WTC11 (cell line): Measurements from ENCODE around the gene DNAJB8. TPM values are rescaled to one million over a fixed set of nuclear protein-coding genes. Genes with fewer than 3 reads are reported as not detected.

Source experiments
- ATAC-seq: fragments of 200-7000 bp; cut with Tn5 transposase; 2 replicates; pipeline ENCODE4 v1.10.0; 2021; ENCODE audit warnings: mild to moderate bottlenecking, moderate library complexity
- CTCF ChIA-PET: fragments of 300-600 bp; sonication (Branson Sonifier 250); formaldehyde crosslinking; loops from one replicate; lab custom pipeline; 2021; ENCODE audit warnings: antibody characterized with exemption; lab: Charles Lee
- POLR2A ChIA-PET: fragments of 350-600 bp; sonication (Branson Sonifier 250); formaldehyde crosslinking; loops from one replicate; lab custom pipeline; 2021; ENCODE audit warnings: antibody characterized with exemption; lab: Charles Lee
- DNase-seq: peaks from one replicate; pipeline ENCODE4 v3.0.0; 2021; ENCODE audit warnings: low spot score
- H3K27ac Mint-ChIP-seq: 2 replicates; pipeline ENCODE4 v1.8.0; 2021; ENCODE audit warnings: mixed read lengths
- H3K27me3 Mint-ChIP-seq: 2 replicates; pipeline ENCODE4 v1.8.0; 2021; ENCODE audit warnings: low read depth, mild to moderate bottlenecking, moderate library complexity, mixed read lengths
- H3K36me3 Mint-ChIP-seq: 2 replicates; pipeline ENCODE4 v1.8.0; 2021; ENCODE audit warnings: mixed read lengths
- H3K4me1 Mint-ChIP-seq: 2 replicates; pipeline ENCODE4 v1.8.0; 2022; ENCODE audit warnings: mixed read lengths
- H3K4me3 Mint-ChIP-seq: 2 replicates; pipeline ENCODE4 v1.8.0; 2021; ENCODE audit warnings: mild to moderate bottlenecking, moderate library complexity, mixed read lengths
- H3K9me3 Mint-ChIP-seq: 2 replicates; pipeline ENCODE4 v1.8.0; 2021; ENCODE audit warnings: mixed read lengths
- ERG ChIP-seq: fragments of 250-450 bp; sonication (Bioruptor Pico); IDR thresholded peaks from 2 replicates; pipeline ENCODE4 v1.8.0; 2021; ENCODE audit warnings: mild to moderate bottlenecking
- ETV6 ChIP-seq: sonication (generic); formaldehyde crosslinking; IDR thresholded peaks from 2 replicates; pipeline ENCODE4 v1.8.1; 2022; ENCODE audit warnings: mild to moderate bottlenecking, missing genetic modification reagents
- HMGXB4 ChIP-seq: sonication (generic); formaldehyde crosslinking; IDR thresholded peaks from 2 replicates; pipeline ENCODE4 v1.8.1; 2023; ENCODE audit warnings: mild to moderate bottlenecking, moderate library complexity, missing genetic modification reagents
- MXD4 ChIP-seq: fragments of 250-450 bp; sonication (Bioruptor Pico); IDR thresholded peaks from 2 replicates; pipeline ENCODE4 v1.8.0; 2021; ENCODE audit warnings: mild to moderate bottlenecking, moderate library complexity, borderline replicate concordance
- NFE2L1 ChIP-seq: sonication (generic); formaldehyde crosslinking; IDR thresholded peaks from 2 replicates; pipeline ENCODE4 v1.8.1; 2023; ENCODE audit warnings: missing genetic modification reagents
- PRRX2 ChIP-seq: fragments of 250-450 bp; sonication (Bioruptor Pico); IDR thresholded peaks from 2 replicates; pipeline ENCODE4 v1.8.0; 2021; ENCODE audit warnings: mild to moderate bottlenecking
- ZNF416 ChIP-seq: fragments of 250-450 bp; sonication (Bioruptor Pico); IDR thresholded peaks from 2 replicates; pipeline ENCODE4 v1.9.0; 2021; ENCODE audit warnings: mild to moderate bottlenecking, inconsistent platforms
- ZNF512 ChIP-seq: sonication (generic); formaldehyde crosslinking; IDR thresholded peaks from 2 replicates; pipeline ENCODE4 v1.8.1; 2022; ENCODE audit warnings: missing genetic modification reagents, borderline replicate concordance
- total RNA-seq: library from RNA; stranded (reverse); gene quantifications from 3 replicates; pipeline ENCODE4 v1.2.3, GENCODE V29; 2021
- TF ChIP-seq, protein P1 (sequence below): fragments of 250-450 bp; sonication (Bioruptor Pico); IDR thresholded peaks from 2 replicates; pipeline ENCODE4 v1.9.0; 2021; ENCODE audit warnings: mild to moderate bottlenecking
- TF ChIP-seq, protein P2 (sequence below): sonication (generic); formaldehyde crosslinking; IDR thresholded peaks from 2 replicates; pipeline ENCODE4 v1.8.0; 2022; ENCODE audit warnings: missing genetic modification reagents

Gene DNAJB8
- total RNA-seq, 1 experiment from 2014 or later, result not detected

GRCh38 chr3:128471110-128471509, 4.4 kb upstream of the DNAJB8 start:
- no peaks in the 10 kb centered on the region for H3K9me3 Mint-ChIP-seq
- no peak for DNase-seq
- no peak for TF ChIP-seq HMGXB4
- TF ChIP-seq, all 79 proteins: peak for 0
- H3K4me3 Mint-ChIP-seq, result no peak overlapping the region
- H3K36me3 Mint-ChIP-seq, result no peaks in the 10 kb centered on the region
- no peak overlapping the region for H3K27ac Mint-ChIP-seq
- ChIA-PET CTCF (no interaction called here), POLR2A (no interaction called here)
- peaks cover 22% of the 10 kb centered on the region for H3K4me1 Mint-ChIP-seq
- peaks cover 70% of the 10 kb centered on the region for H3K27me3 Mint-ChIP-seq
- ATAC-seq, result no peak

DNA sequence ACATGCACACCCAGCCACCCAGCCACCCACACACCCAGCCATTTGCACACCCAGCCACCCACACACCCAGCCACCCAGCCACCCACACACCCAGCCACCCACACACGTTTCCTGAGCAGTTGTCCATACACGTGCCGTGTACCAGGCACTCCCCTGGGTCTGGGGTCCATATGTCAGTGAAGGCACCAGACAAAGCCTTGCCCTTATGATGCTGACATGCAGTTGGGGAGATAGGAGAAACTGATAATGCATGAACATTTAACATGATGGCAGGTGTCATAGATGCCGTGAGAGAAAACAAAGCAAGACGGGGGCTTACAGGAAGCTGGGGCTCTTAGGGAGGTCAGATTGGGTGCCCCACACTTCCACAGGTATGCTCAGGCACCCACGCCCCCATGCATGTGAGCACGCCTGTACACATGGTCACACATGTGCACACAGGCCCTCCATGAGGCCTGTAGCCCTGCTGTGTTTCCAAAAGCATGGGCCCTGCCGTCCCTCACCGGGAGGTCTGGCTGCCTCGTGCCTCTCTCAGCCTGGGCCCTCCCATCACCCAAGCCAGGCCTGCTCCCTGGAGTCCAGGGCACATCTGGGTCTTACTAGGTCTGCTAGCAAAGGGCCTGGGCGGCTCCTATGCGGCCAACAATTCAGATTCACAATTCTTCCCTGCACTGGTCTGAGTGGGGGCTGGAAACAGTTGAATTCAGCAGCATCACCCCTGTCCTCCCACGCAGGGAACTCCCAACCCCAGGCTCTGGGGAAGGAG, 3.6 kb upstream of the DNAJB8 start:
- H3K36me3 Mint-ChIP-seq, result no peaks in the 10 kb centered on the region
- CTCF ChIA-PET, result no interaction called here
- H3K4me3 Mint-ChIP-seq, result no peak overlapping the region
- H3K9me3 Mint-ChIP-seq, result no peaks in the 10 kb centered on the region
- POLR2A ChIA-PET, result no interaction called here
- peaks cover 22% of the 10 kb centered on the region for H3K4me1 Mint-ChIP-seq
- peaks cover 70% of the 10 kb centered on the region for H3K27me3 Mint-ChIP-seq
- no peak overlapping the region for H3K27ac Mint-ChIP-seq
- no peak for ATAC-seq
- TF ChIP-seq NFE2L1 (no peak), ERG (CRISPR knock-in tag) (no peak), MXD4 (no peak), ZNF512 (CRISPR knock-in tag) (no peak)
- TF ChIP-seq, protein P1, sequence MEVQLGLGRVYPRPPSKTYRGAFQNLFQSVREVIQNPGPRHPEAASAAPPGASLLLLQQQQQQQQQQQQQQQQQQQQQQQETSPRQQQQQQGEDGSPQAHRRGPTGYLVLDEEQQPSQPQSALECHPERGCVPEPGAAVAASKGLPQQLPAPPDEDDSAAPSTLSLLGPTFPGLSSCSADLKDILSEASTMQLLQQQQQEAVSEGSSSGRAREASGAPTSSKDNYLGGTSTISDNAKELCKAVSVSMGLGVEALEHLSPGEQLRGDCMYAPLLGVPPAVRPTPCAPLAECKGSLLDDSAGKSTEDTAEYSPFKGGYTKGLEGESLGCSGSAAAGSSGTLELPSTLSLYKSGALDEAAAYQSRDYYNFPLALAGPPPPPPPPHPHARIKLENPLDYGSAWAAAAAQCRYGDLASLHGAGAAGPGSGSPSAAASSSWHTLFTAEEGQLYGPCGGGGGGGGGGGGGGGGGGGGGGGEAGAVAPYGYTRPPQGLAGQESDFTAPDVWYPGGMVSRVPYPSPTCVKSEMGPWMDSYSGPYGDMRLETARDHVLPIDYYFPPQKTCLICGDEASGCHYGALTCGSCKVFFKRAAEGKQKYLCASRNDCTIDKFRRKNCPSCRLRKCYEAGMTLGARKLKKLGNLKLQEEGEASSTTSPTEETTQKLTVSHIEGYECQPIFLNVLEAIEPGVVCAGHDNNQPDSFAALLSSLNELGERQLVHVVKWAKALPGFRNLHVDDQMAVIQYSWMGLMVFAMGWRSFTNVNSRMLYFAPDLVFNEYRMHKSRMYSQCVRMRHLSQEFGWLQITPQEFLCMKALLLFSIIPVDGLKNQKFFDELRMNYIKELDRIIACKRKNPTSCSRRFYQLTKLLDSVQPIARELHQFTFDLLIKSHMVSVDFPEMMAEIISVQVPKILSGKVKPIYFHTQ (CRISPR knock-in tag), result no peak
- DNase-seq, result no peak

DNA sequence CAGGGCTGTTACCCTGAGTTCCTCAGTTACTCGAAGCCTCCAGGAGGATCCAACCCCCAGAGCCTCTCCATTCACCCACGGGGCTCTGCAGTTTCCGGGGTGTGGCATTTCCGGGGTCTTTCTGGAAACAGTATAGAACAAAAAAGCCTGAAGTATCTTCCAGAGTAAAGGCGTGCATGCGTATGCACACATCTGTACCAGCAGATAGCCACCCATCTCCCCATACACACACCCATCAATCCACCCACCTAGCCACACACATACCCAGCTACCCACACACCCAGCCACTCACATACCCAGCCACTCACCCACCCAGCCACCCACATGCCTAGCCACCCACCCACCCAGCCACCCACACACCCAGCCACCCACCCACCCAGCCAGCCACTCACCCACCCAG, 2.9 kb upstream of the DNAJB8 start:
- H3K4me3 Mint-ChIP-seq, result no peak overlapping the region
- ATAC-seq, result no peak
- H3K27ac Mint-ChIP-seq, result no peak overlapping the region
- H3K4me1 Mint-ChIP-seq, result peaks cover 14% of the 10 kb centered on the region
- TF ChIP-seq ZNF416 (CRISPR knock-in tag) (no peak), ETV6 (CRISPR knock-in tag) (no peak), PRRX2 (CRISPR knock-in tag) (no peak)
- TF ChIP-seq, protein P2, sequence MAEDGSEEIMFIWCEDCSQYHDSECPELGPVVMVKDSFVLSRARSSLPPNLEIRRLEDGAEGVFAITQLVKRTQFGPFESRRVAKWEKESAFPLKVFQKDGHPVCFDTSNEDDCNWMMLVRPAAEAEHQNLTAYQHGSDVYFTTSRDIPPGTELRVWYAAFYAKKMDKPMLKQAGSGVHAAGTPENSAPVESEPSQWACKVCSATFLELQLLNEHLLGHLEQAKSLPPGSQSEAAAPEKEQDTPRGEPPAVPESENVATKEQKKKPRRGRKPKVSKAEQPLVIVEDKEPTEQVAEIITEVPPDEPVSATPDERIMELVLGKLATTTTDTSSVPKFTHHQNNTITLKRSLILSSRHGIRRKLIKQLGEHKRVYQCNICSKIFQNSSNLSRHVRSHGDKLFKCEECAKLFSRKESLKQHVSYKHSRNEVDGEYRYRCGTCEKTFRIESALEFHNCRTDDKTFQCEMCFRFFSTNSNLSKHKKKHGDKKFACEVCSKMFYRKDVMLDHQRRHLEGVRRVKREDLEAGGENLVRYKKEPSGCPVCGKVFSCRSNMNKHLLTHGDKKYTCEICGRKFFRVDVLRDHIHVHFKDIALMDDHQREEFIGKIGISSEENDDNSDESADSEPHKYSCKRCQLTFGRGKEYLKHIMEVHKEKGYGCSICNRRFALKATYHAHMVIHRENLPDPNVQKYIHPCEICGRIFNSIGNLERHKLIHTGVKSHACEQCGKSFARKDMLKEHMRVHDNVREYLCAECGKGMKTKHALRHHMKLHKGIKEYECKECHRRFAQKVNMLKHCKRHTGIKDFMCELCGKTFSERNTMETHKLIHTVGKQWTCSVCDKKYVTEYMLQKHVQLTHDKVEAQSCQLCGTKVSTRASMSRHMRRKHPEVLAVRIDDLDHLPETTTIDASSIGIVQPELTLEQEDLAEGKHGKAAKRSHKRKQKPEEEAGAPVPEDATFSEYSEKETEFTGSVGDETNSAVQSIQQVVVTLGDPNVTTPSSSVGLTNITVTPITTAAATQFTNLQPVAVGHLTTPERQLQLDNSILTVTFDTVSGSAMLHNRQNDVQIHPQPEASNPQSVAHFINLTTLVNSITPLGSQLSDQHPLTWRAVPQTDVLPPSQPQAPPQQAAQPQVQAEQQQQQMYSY (CRISPR knock-in tag), result no peak
- TF ChIP-seq, all 79 proteins: peak for 0
- Mint-ChIP-seq H3K27me3 (peaks cover 67% of the 10 kb centered on the region), H3K36me3 (no peaks in the 10 kb centered on the region), H3K9me3 (no peaks in the 10 kb centered on the region)
- CTCF ChIA-PET, result no interaction called here
- no peak for DNase-seq
- POLR2A ChIA-PET, result no interaction called here
